Parathyroid adenoma (tissue), 2 donors: ENCODE measurements around the gene TPR.

Experiments used
- H2AFZ ChIP-seq: fragments of 300-600 bp; sonication (generic); one replicate; pipeline ENCODE4 v1.7.0; 2017; ENCODE audit warnings: antibody characterized with exemption, mild to moderate bottlenecking
- H3K27ac ChIP-seq: fragments of 300-600 bp; sonication (generic); one replicate; pipeline ENCODE4 v1.7.0; 2017
- H3K27me3 ChIP-seq: fragments of 300-600 bp; sonication (generic); one replicate; pipeline ENCODE4 v1.7.0; 2017; ENCODE audit warnings: low read length; ENCODE audit not compliant: control insufficient read depth, insufficient read depth
- H3K36me3 ChIP-seq: fragments of 300-600 bp; sonication (generic); one replicate; pipeline ENCODE4 v1.7.0; 2017; ENCODE audit warnings: low read length; ENCODE audit not compliant: control insufficient read depth, insufficient read depth
- H3K4me1 ChIP-seq: fragments of 300-600 bp; sonication (generic); one replicate; pipeline ENCODE4 v1.7.0; 2017; ENCODE audit warnings: control low read depth
- H3K4me2 ChIP-seq: fragments of 300-600 bp; sonication (generic); one replicate; pipeline ENCODE4 v1.7.0; 2017; ENCODE audit warnings: low read length
- H3K4me3 ChIP-seq: fragments of 300-600 bp; sonication (generic); one replicate; pipeline ENCODE4 v1.7.0; 2017; ENCODE audit warnings: low read depth, low read length
- H3K79me2 ChIP-seq: fragments of 300-600 bp; sonication (generic); one replicate; pipeline ENCODE4 v1.7.0; 2017; ENCODE audit warnings: control low read depth
- H3K9ac ChIP-seq: fragments of 300-600 bp; sonication (generic); one replicate; pipeline ENCODE4 v1.7.0; 2017; ENCODE audit warnings: mild to moderate bottlenecking
- H3K9me3 ChIP-seq: fragments of 300-600 bp; sonication (generic); one replicate; pipeline ENCODE4 v1.7.0; 2017; ENCODE audit warnings: low read length; ENCODE audit not compliant: control insufficient read depth
- TF ChIP-seq, protein P1 (sequence below): fragments of 300-600 bp; sonication (generic); IDR thresholded peaks from one replicate; pipeline ENCODE4 v1.7.0; 2017; ENCODE audit warnings: antibody characterized with exemption, mild to moderate bottlenecking
- donor health status: primary hyperparathyroidism.

The TPR gene

DNA sequence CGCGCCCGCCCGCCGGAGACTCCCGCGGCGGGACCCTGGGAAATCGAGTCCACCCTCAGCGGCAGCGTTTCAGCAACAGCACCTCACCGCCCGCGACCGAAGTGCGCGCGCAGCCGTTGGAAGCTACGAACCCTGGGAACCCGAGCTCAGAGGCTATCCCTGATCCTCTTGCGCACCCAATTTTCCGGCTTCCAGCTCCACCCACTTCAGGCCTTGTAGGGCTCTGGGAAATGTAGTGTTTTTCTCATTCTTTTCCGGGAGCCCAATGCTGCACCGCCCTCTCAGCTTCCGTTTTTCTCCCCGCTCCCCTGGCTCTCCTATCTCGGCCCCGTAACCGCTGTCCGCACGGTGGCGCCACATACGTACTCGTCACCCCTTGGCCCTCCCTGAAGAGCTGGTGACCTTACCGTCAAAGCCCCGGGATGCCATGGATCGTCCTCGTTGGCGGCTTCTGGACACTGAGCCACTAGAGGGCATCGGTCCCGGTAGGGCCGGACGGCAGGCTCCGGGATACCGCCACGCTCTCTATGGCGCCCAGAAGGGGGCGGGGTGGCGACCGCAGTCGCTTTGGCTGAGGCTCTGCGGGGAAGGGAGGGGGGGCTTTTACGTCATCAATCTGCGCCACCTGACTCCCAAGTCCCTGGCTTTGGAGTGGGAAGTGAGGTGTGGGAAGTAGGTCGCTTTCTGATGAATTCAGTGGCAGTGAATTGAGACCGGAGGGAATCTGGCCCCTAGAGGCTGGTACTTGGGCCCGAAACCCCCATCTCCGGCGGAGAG lies at the start of gene TPR, which contains the start of gene ODR4:
TSS of gene TPR (minus strand) at position 102 of the 777 bp plus-strand sequence. CDS start 225 bp downstream, outside the sequence.
TSS of gene ODR4 (plus strand) at position 687 of the 777 bp plus-strand sequence. CDS start 3,948 bp downstream, outside the sequence.
- Histone ChIP-seq H3K79me2 (peaks cover 3% of the 10 kb centered on the region), H3K27me3 (no peaks in the 10 kb centered on the region), H3K36me3 (no peaks in the 10 kb centered on the region), H2AFZ (peak within 1 kb of the TSS; percentile 90), H3K9ac (peak within 1 kb of the TSS; percentile 21), H3K27ac (peak within 1 kb of the TSS; percentile 99), H3K4me3 (peak within 1 kb of the TSS; percentile 96), H3K4me1 (no peaks in the 10 kb centered on the region), H3K4me2 (peak within 1 kb of the TSS; percentile 86), H3K9me3 (no peaks in the 10 kb centered on the region)
- TF ChIP-seq, protein P1, sequence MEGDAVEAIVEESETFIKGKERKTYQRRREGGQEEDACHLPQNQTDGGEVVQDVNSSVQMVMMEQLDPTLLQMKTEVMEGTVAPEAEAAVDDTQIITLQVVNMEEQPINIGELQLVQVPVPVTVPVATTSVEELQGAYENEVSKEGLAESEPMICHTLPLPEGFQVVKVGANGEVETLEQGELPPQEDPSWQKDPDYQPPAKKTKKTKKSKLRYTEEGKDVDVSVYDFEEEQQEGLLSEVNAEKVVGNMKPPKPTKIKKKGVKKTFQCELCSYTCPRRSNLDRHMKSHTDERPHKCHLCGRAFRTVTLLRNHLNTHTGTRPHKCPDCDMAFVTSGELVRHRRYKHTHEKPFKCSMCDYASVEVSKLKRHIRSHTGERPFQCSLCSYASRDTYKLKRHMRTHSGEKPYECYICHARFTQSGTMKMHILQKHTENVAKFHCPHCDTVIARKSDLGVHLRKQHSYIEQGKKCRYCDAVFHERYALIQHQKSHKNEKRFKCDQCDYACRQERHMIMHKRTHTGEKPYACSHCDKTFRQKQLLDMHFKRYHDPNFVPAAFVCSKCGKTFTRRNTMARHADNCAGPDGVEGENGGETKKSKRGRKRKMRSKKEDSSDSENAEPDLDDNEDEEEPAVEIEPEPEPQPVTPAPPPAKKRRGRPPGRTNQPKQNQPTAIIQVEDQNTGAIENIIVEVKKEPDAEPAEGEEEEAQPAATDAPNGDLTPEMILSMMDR = peak; percentile 87

GRCh38 chr1:186424539-186424938 lies 49.5 kb upstream of the TPR start:
- no peaks in the 10 kb centered on the region for H3K4me1 ChIP-seq
- H3K36me3 ChIP-seq = no peaks in the 10 kb centered on the region
- no peak overlapping the region for H3K4me3 ChIP-seq
- H3K9me3 ChIP-seq = no peaks in the 10 kb centered on the region
- TF ChIP-seq, protein P1 = no peak
- H3K27ac ChIP-seq = no peak overlapping the region
- no peak overlapping the region for H2AFZ ChIP-seq
- no peaks in the 10 kb centered on the region for H3K27me3 ChIP-seq
- H3K9ac ChIP-seq = no peak overlapping the region
- no peaks in the 10 kb centered on the region for H3K79me2 ChIP-seq
- no peak overlapping the region for H3K4me2 ChIP-seq

DNA sequence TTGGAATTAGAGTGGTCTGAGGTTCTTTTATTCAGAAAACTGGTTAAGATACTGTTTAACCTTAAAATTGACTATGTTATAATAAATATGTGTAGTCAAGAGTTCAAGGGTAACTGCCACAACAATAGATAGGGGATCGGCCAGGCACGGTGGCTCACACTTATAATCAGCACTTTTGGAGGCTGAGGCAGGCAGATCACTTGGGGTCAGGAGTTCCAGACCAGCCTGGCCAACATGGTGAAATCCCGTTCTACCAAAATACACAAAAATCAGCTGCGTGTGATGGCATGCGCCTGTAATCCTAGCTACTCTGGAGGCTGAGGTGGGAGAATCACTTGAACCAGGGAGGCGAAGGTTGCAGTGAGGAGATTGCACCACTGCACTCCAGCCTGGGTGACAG lies 46.4 kb upstream of the TPR start:
- Histone ChIP-seq H3K9me3 (no peaks in the 10 kb centered on the region), H2AFZ (no peak overlapping the region), H3K4me2 (no peak overlapping the region), H3K79me2 (no peaks in the 10 kb centered on the region), H3K4me3 (no peak overlapping the region), H3K36me3 (no peaks in the 10 kb centered on the region), H3K4me1 (no peaks in the 10 kb centered on the region), H3K27ac (no peak overlapping the region), H3K27me3 (no peaks in the 10 kb centered on the region), H3K9ac (no peak overlapping the region)
- TF ChIP-seq, protein P1 = no peak

DNA sequence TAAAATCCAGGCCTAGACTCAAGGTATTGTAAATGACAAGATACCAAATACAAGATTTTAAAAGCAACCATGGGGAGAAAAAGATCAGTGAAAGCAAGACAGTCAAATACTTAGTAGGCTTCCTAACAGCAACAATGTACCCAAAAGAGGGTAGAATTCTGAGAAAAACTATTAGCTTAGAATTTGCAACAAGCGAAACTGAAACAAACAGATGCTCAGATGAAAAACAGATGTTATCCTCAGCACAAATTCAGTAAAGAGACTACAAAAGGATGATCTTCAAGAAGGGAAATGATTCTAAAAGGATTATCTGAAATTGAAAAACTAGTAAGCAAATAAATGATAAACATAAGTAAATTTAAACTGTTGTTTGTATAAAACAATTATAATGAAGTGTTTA lies 45.9 kb upstream of the TPR start:
- no peak overlapping the region for H3K27ac ChIP-seq
- H3K9ac ChIP-seq = no peak overlapping the region
- H3K27me3 ChIP-seq = no peaks in the 10 kb centered on the region

More for the DNA sequence above, 45.9 kb upstream of the TPR start:
- H3K79me2 ChIP-seq = no peaks in the 10 kb centered on the region
- no peak overlapping the region for H3K4me2 ChIP-seq
- no peak overlapping the region for H3K4me3 ChIP-seq
- no peaks in the 10 kb centered on the region for H3K9me3 ChIP-seq
- no peaks in the 10 kb centered on the region for H3K4me1 ChIP-seq
- H3K36me3 ChIP-seq = no peaks in the 10 kb centered on the region
- no peak overlapping the region for H2AFZ ChIP-seq
- TF ChIP-seq, protein P1 = no peak
